Activated CD4-positive, alpha-beta T cell treated with anti-CD3 and anti-CD28 coated beads, Interleukin-2, amount 50 U/mL, for 16 hours (primary cell): ENCODE measurements around the gene UNK.
"Not testable (repeated sequence)": the region's sequence is repeated elsewhere in the genome, so short reads cannot be mapped to it uniquely, and the experiment has no call there.

ENCODE experiments used
- DNase-seq: peaks from one replicate; pipeline ENCODE4 v3.0.0-alpha.2; 2020

Gene UNK

GRCh38 chr17:75754378-75755204, 30.0 kb upstream of the UNK start:
- DNase-seq: no peak

DNA sequence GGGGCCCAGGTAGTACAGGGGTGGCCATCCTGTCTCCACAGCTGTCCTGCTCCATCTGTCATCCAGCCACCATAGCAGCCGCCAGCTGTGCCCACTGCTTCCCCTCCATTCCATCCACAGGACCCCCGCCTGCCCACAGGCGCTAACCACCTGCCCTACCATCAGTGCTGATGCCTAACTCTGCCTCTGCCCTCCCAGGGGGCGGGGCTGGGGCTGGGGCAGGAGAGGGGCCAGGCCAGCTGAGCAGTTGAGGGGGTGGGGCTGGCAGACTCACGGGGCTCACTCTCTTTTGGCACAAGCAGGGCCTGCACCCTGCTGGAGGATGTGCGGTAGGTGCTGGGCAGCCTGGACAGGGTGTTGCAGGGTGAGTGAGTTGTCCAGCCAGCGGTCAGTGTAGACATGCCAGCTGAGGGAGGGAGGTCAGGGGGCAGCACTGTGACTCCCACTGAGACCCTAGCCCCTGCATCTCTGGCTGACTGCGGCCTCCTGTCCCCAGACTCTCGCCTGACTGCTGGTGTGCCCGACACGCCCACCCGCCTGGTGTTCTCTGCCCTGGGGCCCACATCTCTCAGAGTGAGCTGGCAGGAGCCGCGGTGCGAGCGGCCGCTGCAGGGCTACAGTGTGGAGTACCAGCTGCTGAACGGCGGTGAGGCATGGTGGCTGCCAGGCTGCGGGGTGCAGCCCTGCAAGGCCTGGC, 29.3 kb upstream of the UNK start:
- no peak for DNase-seq

- DNase-seq: no peak
These were observed 28.6 kb upstream of the UNK start for GRCh38 chr17:75755990-75756389.

DNA sequence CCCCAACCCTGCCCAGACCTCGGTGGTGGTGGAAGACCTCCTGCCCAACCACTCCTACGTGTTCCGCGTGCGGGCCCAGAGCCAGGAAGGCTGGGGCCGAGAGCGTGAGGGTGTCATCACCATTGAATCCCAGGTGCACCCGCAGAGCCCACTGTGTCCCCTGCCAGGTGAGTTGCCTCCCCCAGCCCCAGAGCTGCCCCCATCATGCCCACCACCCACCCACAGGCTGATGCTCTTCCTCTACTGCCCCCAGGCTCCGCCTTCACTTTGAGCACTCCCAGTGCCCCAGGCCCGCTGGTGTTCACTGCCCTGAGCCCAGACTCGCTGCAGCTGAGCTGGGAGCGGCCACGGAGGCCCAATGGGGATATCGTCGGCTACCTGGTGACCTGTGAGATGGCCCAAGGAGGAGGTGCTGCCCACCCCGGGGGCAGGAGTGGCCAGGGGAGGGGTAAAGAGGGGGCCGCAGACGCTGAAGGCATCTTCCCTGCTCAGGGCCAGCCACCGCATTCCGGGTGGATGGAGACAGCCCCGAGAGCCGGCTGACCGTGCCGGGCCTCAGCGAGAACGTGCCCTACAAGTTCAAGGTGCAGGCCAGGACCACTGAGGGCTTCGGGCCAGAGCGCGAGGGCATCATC, 28.0 kb upstream of the UNK start:
- DNase-seq: no peak

DNA sequence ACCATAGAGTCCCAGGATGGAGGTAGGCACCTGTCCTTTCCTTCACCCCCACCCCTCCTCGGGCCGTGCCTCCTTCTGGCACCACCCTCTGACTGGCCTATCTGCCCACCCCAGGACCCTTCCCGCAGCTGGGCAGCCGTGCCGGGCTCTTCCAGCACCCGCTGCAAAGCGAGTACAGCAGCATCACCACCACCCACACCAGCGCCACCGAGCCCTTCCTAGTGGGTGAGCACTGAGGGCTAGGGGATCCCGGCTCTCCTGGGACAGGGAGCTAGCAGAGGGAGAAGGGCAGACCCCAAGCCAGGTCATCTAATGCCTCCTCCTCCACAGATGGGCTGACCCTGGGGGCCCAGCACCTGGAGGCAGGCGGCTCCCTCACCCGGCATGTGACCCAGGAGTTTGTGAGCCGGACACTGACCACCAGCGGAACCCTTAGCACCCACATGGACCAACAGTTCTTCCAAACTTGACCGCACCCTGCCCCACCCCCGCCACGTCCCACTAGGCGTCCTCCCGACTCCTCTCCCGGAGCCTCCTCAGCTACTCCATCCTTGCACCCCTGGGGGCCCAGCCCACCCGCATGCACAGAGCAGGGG, 27.4 kb upstream of the UNK start:
- DNase-seq: no peak

DNA sequence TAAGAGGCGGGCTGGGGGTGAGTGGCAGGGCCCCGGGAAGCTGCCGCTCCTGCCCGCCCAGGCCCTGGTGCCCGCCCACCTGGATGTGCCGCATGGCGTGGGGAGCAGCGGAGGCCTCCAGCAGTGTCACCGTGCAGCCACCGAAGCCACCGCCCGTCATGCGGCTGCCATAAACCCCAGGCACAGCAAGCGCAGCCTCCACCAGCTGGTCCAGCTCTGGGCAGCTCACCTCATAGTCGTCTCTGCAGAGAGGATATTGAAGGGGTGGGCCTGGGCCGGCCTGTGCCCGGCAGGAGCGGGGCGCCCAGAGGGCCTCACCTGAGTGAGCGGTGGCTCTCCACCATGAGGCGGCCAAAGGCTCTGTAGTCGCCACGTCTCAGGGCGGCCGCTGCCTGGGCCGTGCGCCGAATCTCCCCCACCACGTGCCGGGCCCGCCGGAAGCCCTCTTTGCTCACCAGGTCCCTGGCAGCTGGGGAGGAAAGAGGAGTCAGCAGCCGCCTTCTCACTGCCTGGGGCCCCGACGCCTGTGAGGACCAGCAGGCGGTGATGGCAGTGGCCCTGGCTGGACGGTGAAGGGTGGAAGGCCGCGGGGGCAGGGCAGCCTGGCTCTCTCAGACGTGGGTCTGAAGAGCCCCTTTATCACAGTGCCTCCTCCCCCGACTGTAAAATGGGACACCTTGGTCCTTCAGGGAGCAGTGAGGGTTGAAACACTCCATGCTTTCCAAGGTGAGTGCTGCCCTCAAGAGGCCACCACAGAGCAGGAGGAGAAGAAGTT, 26.3 kb upstream of the UNK start:
- DNase-seq: no peak

GRCh38 chr17:75759457-75759856, 25.1 kb upstream of the UNK start:
- DNase-seq: no peak

- DNase-seq: not testable (repeated sequence)
These were observed 24.5 kb upstream of the UNK start for GRCh38 chr17:75759978-75760640.

DNA sequence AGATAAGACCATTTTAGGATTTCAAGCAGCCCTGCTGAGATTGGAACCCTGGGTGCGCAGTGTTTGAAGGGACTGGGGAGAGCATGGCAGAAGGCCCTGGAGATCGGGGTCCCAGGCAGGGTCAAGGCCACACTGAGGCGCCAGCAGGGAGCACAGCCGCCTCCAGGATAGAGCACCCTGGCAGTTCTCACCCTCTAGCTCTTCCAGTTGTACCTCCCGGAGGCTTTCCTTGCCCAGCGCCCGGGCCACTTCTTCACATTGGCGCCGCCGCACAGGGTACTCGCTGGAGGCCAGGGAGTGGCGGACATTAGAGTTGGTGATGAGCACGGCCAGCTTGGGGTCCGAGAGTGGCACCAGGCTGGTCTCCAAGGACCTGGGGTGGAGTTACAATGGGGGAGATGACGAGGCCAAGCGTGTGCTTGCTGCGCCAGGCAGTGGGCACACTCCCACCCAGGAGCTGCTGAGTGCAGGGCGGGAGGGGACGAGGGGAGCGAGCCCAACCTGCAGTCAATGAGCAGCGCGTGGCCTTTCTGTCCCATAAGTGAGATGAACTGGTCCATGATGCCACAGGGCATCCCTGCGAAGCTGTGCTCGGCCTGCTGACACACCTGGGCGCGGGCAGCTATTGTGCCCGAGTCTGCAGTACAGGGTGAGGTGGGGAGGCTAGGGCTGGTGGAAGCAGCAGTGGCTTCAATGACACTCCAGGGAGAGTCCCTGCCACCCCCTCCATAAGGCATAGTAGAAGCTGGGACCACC, 21.9 kb upstream of the UNK start:
- no peak for DNase-seq

GRCh38 chr17:75763269-75763607, 21.4 kb upstream of the UNK start:
- DNase-seq: no peak

- DNase-seq: no peak
These were observed 20.8 kb upstream of the UNK start for GRCh38 chr17:75763613-75764416.

- DNase-seq: no peak
These were observed 20.2 kb upstream of the UNK start for GRCh38 chr17:75764417-75764710.

- peak; percentile 70 for DNase-seq
These were observed 19.7 kb upstream of the UNK start, which contains the start of gene GALK1 for GRCh38 chr17:75764711-75765421. GALK1 (minus strand) TSS chr17:75765192; CDS start chr17:75765136, 56 bp downstream.

DNA sequence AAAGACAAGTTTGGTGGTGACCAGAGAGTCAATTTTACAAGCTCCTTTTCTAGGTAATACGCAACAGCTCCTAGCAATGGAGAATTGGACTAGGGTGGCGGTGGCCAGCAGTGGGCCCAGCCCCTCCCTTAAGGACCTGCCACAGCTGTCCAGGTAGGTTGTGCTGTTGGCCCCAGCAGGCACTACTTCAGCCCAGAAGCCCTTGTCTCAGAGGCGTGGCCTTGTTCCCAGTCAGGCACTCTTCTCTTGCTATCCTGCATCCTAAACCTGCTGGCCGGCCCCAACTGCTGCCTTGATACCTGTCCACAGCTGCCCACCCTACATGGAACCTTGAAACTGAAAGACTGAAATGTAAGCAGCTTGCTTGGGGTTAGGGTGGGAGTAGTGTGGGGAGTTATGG, 18.6 kb upstream of the UNK start:
- no peak for DNase-seq

DNA sequence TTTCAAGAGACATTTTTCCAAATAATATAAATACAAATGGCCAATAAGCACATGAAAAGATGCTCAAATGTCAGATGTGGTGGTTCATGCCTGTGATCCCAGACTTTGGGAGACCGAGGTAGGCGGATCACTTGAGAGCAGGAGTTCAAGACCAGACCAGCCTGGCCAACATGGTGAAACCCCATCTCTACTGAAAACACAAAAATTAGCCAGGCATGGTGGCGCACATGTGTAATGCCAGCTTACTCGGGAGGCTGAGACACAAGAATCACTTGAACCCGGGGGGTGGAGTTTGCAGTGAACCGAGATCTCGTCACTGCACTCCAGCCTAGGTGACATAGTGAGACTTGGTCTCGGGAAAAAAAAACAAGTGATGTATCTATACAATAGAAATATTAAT, 16.7 kb upstream of the UNK start:
- DNase-seq: no peak

DNA sequence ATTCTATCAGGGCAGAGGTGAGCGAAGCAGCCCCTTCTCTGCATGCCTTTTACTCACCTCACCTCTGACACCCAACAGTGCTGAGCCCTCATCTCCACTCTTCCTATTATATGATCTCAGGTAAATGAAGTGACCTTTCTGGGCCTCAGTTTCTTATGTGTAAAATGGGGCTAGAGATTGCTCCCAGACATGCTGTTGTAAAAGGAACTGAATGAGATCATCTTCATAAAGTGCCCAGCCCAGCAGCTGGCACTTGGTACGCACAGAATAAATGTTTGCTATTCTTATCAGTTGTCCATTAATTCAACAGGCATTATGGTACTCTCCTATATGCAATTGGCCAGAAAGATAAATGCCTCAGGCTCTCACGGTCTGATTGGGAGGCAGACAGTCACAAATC, 15.1 kb upstream of the UNK start:
- DNase-seq: no peak

DNA sequence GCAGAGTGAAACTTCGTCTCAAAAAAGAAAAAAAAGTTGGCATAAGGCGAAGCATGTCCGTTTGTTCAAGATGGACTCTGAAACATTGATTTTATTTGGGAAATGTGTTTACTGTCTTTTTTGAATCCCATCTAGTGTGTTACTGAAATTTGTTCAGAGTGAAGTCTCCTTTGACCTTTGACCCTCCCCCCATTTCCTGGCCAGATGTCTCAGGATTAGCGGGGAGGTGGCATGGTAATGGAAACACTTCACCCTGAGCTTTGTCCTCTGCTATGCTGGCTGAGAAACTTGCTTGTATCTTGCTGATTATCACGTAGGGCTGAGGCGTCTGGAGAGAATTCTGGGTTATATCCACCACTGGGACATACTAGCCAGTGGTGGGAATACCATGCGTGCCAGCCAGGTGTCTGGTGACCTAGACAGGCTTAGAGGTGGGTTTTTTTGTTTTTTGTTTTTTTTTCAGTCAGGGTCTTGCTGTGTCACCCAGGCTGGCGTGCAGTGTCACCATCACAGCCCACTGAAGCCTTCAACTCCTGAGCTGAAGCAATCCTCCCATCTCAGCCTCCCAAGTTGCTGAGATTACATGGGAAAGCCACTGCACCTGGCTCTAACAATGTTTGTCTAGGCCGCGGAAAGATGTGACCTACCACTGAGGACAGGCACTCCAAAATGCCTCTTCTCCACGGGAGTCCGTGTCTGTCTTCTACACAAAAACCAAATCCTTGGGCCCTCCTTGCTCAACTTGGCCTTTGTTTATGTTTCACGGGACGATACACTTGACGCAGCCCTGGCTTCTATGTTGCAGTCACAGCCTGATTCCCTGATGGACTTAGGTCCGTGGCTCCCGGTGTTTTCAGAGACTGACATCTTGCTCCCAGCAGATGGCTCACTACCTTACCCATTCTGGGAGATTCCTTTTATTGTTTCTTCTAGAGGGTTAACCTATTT, 13.0 kb upstream of the UNK start:
- no peak for DNase-seq

DNA sequence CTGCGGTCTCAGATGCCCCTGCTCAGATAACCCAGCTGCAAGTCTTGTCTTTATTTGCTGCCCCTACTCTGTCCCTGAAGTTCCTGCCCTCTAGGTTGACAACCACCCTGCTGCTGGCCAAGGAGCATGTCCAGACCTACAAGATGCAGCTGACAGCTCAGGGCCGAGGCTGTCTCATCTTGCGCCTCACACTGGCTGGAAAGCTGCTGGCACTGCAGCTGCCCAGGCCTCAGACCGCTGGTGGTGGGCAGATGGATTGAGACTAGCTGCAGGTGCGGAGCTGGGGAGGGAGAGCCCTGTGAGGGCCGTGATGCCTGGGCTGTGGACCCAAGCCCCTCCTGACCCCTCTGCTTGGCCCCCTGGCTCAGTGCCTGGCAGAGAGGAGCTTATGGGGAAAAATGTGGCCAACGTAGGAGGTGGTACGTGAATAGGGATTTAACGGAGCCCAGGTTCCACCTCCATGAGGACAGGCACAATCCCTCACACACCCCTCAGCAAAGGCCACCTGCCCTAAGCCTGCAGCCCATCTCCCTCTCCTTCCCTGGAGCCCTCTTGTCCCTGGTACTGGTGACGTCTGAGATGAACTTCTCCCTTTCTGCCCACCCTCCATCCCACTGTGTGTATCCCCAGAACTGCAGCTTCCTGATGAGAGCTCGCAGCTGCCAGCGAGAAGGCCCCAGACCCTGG, 11.3 kb upstream of the UNK start:
- no peak for DNase-seq
